ENCODE data around the gene AP1M1.
A peak's percentile ranks its signal among the peaks of the same experiment; 100 is the strongest.

Gene AP1M1

DNA sequence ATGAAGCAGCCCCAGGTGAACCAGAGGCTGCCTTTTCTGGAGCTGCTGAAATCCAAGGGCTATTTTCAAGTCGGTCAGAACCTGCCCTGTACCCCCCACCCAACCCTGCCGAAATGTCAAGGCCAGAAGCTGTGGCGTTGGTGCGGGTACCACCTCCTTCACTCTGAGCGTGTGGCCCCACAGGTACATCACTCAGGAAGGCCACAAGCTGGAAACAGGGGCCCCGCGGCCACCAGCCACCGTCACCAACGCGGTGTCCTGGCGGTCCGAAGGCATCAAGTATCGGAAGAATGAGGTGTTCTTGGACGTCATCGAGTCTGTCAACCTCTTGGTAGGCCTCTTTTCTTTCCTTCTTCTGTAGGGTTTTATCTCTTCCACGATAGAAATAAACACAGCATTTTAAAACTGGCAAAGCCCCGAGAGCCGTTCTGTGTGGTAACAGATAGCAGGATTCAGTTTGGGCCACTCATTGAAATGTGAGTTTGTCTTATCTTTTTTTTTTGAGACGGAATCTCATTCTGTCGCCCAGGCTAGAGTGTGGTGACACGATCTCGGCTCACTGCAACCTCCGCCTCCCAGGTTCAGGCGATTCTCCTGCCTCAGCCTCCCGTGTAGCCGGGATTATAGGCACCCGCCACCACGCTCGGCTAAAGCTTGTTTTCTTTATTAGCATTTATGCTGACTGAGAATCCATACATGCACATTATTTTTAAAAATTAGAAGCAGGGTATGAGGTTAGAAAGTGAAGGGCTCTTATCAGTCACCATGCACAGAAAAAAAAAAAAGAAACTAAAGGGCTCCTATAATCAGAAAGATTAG, 11.3 kb downstream of the AP1M1 start:
- DNase-seq = no peak

DNA sequence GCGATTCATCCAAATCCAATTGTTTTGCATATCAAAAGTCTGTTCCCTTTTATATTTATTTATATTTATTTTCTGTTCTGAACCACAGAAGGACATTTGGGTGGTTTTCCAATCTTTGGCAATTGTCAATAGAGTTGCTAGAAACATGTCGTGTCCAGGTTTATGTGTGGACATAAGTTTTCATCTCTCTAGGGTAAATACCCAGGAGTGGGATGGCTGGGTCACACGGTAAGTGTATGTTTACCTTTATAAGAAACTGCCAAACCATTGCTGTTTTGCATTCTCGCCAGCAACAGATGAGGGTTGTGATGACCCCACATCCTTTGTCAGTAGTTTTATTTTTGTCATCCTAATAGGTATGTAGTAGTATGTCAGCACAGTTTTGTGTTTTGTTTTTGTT, 12.5 kb downstream of the AP1M1 start:
- DNase-seq = no peak

DNA sequence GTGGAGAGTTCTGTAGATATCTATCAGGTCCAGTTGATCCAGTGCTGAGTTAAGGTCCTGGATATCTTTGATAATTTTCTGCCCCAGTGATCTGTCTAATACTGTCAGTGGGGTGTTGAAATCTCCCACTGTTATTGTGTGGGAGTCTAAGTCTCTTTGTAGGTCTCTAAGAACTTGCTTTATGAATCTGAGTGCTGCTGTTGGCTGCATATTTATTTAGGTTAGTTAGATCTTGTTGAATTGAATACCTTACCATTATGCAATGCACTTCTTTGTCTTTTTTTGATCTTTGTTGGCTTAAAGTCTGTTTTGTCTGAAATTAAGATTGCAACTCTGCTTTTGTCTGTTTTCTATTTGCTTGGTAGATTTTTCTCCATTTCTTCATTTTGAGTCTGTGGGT, 15.4 kb downstream of the AP1M1 start:
- no peak for DNase-seq

DNA sequence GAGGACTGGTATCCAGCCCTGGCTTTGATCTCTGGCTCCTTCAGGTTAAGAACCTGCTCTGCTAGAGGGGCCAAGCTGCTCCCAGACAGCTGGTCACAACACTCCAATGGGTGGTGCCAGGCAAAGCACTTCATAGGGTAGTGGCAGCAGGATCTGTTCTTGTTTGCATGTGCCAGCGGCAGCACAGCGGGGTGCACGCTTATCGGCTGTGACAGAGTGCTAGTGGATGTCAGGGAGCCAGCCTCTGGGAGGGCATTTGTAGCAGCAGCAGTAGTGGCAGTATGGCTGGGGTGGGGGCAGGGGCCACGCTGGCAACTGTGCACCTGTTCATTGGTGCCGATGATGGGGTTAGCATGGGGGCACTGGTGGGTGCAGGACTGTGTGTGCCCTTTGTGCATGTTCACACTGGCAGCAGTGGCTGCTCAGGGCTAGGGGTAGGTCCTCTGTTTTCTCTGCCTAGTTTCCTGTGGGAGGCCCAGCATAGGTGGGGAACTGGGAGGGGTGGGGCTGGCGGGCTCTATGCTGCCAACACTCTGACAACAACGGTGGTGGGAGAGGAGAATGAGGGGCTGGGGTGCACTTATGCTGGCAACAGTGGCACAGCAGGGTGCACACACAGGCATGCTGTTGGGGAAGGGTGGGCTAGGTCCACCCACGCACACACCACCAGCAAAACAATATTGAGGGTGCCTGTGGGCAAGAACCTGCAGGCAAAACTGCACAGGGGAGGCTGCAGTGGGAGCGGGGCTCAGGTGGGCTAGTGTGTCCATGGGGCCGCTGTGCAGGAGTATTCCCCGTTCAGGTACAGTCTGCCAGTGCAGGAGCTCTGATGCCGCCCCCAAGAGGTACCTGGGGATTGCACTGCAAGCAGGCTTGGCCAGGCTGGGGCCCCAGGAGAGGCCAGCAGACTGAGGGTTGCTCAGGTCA, 19.3 kb downstream of the AP1M1 start:
- DNase-seq = no peak

DNA sequence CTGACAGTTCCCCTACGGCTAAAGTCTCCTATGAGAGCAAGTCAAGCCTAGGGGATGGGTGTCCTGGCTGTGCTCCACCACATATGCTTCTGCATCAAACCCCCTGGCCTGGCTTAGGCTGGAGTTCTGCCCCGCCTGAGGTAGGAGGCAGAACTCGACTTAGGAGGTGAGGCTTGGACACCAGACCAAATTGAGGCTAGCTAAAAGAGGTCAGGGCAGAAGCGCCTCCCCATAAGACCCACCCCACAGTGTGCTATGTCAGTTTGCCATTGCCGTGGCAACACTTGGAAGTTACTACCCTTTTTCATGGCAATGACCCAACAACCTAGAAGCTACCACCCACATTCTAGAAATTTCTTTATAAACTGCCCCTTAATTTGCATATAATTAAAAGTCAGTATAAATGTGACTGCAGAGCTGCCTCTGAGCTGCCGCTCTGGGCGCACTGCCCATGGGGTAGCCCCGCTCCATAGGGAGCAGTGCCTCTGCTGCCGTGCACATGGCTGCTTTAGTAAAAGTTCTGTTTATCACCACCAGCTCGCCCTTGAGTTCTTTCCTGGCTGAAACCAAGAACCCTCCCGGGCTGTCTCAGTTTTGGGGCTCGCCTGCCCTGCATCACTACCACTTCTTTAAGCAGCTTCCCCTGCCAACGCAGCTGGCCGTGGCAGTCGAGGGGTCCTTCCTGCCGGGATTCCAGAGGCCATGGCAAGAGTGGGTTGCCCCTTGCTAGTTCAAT, 20.2 kb downstream of the AP1M1 start:
- DNase-seq = no peak

DNA sequence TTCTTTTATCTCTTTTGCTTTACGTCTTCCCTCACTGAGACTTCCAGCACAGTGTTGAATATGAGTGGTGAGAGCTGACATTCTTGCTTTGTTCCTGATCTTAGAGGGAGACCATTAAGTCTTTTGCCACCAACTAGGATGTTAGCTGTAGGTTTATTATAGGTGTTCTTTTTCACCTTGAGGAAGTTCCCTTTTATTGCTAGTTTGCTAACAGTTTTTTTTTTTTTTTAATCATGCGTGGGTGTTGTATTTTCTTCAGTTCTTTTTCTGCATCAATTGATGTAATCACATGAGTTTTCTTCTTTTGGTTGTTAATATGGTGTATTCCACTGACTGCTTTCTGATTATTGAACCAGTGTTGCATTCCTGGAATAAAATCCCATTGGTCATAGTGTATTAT, 21.1 kb downstream of the AP1M1 start:
- no peak for DNase-seq

DNA sequence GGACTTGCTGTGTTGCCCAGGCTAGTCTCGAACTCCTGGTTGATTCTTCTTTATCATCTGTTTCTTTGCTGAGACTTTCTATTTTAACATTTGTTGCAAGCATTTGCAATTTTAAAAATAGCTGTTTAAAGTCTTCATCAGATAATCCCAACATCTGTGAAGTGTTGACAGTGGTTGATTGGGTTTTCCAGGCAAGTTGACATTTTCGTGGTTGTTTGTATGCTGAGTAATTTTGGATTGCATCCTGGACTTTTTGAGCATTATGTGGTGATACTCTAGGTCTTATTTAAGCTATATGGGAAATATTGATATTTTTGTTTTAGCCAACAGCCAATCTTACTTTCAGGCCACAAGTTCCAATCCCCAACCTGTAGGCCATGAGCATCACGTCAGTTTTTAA, 25.1 kb downstream of the AP1M1 start:
- peak; percentile 10 for DNase-seq

DNA sequence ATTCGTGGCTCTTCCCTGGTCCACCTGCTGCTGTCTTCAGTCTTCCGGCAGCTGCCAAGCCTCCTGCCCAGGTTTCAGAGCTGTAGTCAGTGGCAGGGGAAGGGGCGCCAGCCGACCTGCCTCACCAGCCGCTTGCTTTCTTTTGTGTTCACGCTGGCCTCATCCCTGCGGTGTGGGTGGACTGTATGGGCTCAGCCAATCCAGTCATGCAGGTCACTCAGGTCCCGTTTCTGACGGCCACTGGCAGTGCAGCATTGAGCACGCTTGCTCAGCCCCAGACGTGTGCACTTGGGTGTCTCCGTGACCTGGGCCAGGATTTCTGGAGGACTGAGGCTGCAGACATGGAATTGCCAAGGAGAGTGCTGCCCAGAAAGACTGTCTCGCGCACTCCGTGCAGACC, 26.0 kb downstream of the AP1M1 start:
- DNase-seq = no peak

DNA sequence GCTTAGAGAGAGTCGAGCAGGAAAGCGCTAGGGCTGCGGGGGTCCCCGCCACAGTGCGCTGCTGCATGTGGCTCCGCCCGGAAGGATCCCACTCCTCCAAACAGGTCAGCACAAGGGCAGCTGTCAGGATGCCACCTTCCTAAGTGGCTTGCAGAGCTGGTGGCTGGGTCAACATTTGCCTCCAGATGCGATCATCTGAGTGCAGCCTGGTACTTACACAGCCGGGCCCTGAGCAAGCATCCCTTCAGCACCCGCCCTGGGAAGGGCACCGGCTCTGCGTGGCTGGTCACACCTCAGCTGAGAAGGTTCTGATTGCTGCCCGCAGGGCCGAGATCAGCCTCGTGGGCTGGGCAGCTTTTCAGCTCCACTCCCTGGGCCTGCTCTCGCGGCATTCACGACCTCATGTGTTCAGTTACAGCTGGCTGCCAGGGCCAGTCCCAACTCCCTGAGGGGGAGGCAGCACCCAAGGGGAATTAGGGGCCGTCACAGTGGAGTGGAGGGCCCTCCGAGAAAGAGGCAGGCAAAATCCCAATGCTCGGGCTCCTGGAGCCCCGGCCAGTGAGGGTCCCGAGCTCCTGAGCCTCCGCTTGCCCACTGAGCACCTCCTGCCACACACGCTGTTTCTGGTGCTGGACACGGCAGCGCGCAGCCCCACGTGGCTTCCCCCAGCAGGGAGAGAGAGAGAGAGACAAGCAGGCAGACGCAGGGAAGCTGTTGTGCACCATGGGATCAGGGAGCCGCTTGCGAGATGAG, 26.8 kb downstream of the AP1M1 start:
- no peak for DNase-seq

DNA sequence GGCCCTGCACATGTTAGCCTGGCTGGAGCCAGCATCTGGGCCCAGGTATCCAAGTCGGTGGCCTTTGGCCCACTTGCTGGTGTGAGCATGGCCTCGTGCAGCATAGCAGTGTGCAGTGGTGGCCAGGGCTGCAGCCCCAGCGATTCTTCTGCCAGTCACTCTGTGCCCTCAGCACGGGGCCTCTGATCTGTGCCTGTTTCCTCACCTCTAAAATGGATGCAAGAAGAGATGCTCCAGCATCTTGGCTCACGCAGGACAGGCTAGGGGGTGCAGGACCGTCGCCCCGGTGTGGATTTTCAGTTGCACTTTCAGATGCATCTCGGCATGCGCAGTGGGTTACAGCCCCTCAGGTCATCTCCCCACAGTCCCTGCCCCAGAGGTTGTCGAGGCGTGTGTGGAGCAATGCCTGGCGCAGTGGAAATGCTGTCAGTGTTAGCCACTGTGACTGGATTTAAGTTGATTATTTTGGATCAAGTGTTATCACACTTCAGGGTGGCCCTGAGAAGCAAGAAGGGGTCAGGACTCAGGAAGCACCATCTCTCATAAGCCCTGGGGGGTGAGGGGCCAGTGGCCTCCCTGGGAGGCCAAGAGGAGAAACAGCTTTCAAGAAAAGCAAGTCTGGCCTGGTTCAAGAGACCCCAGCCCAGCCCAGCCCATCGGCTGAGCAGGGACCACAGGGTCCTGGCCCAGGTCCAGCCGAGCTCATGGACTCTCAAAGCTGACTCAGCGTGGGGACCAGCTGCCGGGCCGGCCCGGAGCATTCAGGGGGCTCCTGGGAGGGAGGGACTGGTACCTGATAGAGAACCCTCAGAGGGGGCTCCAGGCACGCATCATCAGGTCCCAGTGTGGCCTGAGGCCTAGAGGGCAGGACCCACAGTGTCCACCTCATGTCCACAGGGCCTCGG, 27.8 kb downstream of the AP1M1 start:
- no peak for DNase-seq

DNA sequence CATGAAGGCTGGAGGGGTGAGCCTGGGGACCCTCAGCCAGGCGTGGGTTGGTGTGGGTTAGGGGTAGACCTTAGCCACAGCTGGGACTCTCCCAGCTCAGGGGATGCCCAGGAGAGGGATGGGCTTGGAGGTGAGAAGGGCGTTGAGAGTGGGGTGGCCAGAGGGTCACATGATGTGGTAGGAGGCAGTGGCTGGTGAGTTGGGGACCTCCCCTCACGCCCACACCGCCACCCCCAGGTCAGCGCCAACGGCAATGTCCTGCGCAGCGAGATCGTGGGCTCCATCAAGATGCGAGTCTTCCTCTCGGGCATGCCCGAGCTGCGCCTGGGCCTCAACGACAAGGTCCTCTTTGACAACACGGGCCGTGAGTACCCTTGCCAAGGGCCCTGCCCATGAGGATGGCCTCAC, 28.5 kb downstream of the AP1M1 start:
- DNase-seq = no peak

DNA sequence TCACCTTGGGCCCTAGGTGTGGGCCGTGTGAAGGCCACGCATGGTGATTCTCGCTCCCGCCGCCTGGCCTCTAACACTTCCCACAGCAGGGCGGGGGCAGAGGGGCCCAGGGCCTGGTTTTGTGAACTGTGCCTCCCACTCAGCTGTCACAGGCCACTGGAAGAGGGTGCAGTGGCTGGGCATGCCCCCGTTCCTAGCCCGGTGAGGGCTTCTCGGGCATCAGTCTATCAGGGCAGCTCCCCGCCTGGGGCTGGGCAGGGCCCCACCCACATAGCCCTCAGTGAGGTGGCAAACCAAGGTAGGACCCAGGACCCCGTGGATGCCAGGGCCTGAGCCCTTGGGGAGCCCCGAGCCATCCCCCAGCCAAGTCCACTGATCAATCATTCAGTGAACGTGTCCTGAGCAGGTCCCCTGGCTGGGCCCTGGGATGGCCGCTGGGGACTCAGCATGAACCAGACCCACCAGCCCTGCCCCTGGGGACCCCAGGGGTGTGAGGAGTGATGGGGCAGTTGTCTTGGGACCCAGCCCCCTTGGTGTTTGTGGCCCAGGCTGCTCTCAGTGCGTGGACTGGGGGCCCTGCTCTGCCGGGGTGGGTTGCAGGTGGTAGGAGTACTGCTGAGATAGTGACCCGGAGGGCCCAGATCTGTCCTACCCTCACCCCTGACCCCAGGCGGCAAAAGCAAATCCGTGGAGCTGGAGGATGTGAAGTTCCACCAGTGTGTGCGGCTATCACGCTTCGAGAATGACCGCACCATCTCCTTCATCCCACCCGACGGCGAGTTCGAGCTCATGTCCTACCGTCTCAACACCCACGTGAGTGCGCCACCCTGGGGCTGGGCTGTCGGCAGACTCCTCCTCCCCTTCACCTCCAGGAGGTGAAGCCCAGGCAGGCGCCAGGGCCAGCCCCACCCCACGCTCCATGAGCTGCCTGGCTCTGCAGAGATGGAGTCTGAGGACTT, 29.4 kb downstream of the AP1M1 start:
- DNase-seq = no peak

DNA sequence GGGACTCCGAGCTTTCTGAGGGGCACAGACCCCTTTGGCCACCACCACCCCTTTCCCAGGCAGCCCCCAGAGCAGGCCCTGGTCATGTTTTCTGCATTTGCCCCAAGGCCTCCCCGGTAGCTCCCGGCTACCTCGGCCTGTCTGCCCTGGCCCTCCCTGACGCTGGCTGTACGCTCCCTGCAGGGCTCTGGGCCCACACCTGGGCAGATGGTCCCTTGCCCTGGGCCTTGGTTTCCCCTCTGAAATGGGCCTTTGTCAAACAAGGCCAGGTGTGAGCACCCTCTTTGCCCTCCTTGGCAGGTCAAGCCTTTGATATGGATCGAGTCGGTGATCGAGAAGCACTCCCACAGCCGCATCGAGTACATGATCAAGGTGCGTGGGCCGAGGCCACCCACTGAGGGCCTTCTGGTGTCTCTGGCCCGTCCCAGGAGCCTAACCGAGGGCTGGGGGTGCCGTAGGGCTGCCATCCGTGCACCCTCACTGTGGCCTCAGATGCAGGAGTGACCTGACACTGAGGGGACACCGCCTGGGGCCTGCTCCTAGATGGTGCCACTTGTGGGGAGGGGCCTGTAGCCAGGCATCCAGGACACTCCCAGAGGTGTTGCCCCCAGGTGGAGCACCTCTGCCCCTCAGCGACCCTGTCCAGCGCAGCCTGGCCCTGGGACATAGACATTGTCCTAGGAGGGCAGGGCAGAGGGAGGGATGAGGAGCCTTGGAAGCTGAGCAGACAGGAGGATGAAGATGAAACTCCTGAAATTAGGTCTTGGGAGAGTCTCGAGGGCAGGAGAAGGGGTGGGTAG, 30.3 kb downstream of the AP1M1 start:
- no peak for DNase-seq

DNA sequence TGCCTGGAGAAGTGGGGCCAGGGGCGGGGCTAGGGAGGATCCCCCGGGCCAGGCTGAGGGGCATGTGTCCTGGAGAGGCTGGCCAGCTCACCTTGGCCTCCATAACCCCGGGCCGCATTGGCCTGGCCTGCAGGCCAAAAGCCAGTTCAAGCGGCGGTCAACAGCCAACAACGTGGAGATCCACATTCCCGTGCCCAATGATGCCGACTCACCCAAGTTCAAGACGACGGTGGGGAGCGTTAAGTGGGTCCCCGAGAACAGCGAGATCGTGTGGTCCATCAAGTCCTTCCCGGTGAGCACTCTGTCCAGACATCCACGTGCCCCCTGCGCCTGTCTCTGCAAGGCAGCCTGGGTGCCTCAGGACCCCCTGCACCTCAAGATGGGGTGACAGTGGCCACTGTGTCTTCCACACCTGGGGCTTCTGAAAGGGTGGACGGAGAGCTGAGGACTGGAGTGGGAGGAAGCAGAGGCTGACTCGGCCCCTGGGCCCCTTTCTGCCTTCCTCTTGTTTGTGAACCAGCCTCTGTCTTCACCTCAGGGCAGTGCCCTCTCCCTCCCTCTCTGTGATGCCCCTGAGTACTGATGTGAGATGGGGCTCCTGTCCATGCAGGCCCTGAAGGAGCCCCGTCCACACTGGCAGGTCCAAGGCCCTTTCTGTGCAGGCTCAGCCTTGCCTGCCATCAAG, 31.1 kb downstream of the AP1M1 start:
- no peak for DNase-seq

DNA sequence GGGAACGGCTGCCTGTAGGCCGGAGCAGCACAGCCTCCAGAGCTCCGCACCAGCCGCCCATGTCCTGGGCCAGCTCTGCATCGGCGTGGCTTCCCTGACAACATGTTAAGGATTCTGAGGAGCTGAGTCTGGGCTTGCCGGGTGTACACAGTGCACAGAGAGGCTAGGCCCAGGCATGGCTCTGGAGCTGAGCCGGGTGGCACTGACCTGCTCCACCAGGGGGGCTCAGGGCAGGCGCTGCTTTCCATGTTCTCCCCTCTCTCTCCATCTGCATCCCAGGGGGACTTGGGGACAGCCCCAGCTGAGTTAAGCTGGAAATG, 31.6 kb downstream of the AP1M1 start:
- DNase-seq = no peak

DNA sequence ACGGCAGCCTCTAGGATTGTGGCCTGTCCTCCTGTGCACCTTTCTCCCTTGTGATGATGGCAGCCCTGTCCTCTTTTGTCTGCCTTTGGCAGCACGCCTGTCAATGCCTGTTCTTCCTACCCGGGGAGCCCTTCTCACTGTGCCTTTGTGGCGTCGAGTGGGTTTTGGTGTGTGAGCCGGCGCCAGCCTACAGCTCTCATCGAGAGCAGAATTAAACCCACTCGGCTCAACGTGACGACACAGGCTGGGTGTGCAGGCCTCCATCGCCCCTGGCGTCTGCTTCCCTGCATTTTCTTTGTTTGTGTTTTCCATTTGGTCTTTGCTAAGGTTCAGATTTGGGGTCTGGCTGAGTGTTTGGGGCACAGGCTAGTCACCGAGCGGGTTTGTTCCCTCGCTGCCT, 34.4 kb downstream of the AP1M1 start:
- no peak for DNase-seq

DNA sequence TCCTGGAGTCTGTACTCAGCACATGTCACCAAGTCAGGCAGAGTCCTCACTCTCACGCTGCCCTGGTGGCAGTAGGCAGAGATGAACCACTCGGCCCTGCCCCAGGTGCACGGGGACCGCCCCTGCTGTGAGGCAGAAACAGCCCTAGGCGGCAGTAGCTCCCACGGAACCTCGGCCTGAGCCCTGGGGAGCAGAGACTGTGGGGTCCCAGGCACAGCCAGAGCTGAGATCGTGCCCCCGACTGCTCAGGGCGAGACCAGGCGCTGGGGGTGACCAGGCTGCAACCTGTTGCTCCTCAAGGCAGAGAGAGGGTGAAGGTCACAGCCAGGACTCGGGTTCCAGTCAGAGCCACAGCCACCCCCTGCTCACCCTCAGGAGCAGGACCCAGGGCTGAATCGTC, 34.9 kb downstream of the AP1M1 start:
- DNase-seq = no peak

DNA sequence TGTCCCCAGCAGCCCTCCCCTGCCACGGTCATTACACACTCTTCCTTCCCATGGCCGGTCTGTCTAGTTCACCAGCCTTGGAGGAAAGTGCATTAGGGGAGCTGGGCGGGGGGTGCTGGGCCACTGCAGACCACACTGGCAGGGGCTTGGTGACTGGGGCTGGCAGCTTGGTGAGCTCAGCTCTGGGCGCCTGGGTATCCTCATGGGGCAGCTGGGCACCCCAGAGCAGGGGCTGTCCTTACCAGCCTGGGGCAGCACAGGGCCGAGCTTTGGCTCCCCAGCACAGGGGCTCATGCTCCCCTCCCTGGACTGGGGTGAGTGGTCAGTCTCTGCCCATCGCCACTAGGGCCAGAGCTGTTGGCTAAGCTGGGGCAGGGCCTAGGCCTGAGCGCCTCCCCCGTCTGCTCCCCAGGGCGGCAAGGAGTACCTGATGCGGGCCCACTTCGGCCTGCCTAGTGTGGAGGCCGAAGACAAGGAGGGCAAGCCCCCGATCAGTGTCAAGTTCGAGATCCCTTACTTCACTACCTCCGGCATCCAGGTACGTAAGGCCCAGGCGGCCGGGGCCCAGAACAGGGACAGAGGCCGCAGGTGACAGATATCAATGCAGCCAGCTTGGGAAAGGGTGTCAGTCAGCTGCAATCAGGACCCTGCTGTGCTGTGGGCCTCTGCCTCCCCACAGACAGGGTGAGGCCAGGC, 35.5 kb downstream of the AP1M1 start:
- no peak for DNase-seq

All from fibroblast of upper back skin (primary cell).